ENCODE data around the gene PSMB2.
"Not testable (repeated sequence)": the region's sequence is repeated elsewhere in the genome, so short reads cannot be mapped to it uniquely, and the experiment has no call there.

Gene PSMB2

DNA sequence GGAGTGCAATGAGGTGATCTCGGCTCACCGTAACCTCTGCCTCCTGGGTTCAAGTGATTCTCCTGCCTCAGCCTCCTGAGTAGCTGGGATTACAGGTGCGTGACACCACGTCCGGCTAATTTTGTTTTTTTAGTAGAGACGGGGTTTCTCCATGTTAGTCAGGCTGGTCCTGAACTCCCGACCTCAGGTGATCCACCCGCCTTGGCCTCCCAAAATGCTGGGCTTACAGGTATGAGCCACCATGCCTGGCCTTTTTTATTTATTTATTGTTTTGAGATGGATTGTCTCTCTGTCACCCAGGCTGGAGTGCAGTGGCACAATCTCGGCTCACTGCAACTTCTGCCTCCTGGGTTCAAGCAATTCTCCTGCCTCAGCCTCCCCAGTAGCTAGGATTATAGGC, 59.7 kb downstream of the PSMB2 start:
- H3K9ac ChIP-seq (ENCODE audit: low read length in 2 of 2); H3K9me3 ChIP-seq (ENCODE audit: control insufficient read depth in 2 of 2, low read length in 2 of 2); H3K4me3 ChIP-seq (ENCODE audit: low read length in 2 of 2); H3K36me3 ChIP-seq (ENCODE audit: control insufficient read depth in 2 of 2, insufficient read depth in 2 of 2, low read length in 2 of 2); H3K27ac ChIP-seq (ENCODE audit: low read length): not testable (repeated sequence)
- H3K4me1 ChIP-seq (ENCODE audit: control insufficient read depth, insufficient read depth, low read length) = peaks cover 13% of the 10 kb centered on the region
- peaks cover 15% of the 10 kb centered on the region in 2 donors for H3K27me3 ChIP-seq (ENCODE audit: control insufficient read depth in 1 of 2, insufficient read depth in 2 of 2, low read length in 2 of 2)

DNA sequence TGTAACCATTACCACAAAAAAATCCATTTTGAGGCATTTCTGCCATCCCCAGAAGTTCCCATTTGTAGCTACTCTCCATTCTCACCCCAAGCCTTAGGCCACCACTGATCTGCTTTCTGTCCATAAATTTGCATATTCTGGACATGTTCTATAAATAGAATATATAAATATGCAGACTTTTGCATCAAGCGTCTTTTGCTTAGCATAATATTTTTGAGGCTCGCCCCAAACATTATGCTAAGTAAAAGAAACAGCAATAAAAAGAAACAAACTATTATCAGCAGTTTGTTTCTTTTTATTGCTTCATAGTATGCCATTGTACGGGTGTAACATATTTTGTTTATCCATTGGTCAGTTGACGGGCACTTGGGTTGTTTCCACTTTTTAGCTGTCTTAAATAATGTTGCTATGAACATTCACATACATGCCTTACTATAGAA, 60.4 kb downstream of the PSMB2 start:
- Histone ChIP-seq H3K4me1 (ENCODE audit: control insufficient read depth, insufficient read depth, low read length) (peaks cover 15% of the 10 kb centered on the region), H3K27me3 (ENCODE audit: control insufficient read depth in 1 of 2, insufficient read depth in 2 of 2, low read length in 2 of 2) (peaks cover 20% of the 10 kb centered on the region in 2 donors), H3K4me3 (ENCODE audit: low read length in 2 of 2) (no peak overlapping the region), H3K36me3 (ENCODE audit: control insufficient read depth in 2 of 2, insufficient read depth in 2 of 2, low read length in 2 of 2) (peaks cover 0 to 2% of the 10 kb centered on the region in 2 donors), H3K9ac (ENCODE audit: low read length in 2 of 2) (no peak overlapping the region), H3K27ac (ENCODE audit: low read length) (no peak overlapping the region), H3K9me3 (ENCODE audit: control insufficient read depth in 2 of 2, low read length in 2 of 2) (no peaks in the 10 kb centered on the region)

DNA sequence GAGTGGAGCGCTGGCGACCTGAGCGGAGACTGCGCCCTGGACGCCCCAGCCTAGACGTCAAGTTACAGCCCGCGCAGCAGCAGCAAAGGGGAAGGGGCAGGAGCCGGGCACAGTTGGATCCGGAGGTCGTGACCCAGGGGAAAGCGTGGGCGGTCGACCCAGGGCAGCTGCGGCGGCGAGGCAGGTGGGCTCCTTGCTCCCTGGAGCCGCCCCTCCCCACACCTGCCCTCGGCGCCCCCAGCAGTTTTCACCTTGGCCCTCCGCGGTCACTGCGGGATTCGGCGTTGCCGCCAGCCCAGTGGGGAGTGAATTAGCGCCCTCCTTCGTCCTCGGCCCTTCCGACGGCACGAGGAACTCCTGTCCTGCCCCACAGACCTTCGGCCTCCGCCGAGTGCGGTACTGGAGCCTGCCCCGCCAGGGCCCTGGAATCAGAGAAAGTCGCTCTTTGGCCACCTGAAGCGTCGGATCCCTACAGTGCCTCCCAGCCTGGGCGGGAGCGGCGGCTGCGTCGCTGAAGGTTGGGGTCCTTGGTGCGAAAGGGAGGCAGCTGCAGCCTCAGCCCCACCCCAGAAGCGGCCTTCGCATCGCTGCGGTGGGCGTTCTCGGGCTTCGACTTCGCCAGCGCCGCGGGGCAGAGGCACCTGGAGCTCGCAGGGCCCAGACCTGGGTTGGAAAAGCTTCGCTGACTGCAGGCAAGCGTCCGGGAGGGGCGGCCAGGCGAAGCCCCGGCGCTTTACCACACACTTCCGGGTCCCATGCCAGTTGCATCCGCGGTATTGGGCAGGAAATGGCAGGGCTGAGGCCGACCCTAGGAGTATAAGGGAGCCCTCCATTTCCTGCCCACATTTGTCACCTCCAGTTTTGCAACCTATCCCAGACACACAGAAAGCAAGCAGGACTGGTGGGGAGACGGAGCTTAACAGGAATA, 64.0 kb downstream of the PSMB2 start:
- peak overlapping the region; percentile 32 to 42 for H3K9ac ChIP-seq (ENCODE audit: low read length in 2 of 2)
- no peaks in the 10 kb centered on the region for H3K9me3 ChIP-seq (ENCODE audit: control insufficient read depth in 2 of 2, low read length in 2 of 2)
- H3K4me1 ChIP-seq (ENCODE audit: control insufficient read depth, insufficient read depth, low read length) = peaks cover 28% of the 10 kb centered on the region
- H3K27me3 ChIP-seq (ENCODE audit: control insufficient read depth in 1 of 2, insufficient read depth in 2 of 2, low read length in 2 of 2) = peaks cover 49 to 55% of the 10 kb centered on the region in 2 donors
- no peaks in the 10 kb centered on the region for H3K36me3 ChIP-seq (ENCODE audit: control insufficient read depth in 2 of 2, insufficient read depth in 2 of 2, low read length in 2 of 2)
- H3K4me3 ChIP-seq (ENCODE audit: low read length in 2 of 2) = peak overlapping the region; percentile 63 to 69
- no peak overlapping the region for H3K27ac ChIP-seq (ENCODE audit: low read length)

GRCh38 chr1:35576766-35577070, 64.6 kb downstream of the PSMB2 start:
- H3K9me3 ChIP-seq (ENCODE audit: control insufficient read depth in 2 of 2, low read length in 2 of 2); H3K9ac ChIP-seq (ENCODE audit: low read length in 2 of 2); H3K4me3 ChIP-seq (ENCODE audit: low read length in 2 of 2); H3K36me3 ChIP-seq (ENCODE audit: control insufficient read depth in 2 of 2, insufficient read depth in 2 of 2, low read length in 2 of 2); H3K27ac ChIP-seq (ENCODE audit: low read length): not testable (repeated sequence)
- Histone ChIP-seq H3K4me1 (ENCODE audit: control insufficient read depth, insufficient read depth, low read length) (peaks cover 28% of the 10 kb centered on the region), H3K27me3 (ENCODE audit: control insufficient read depth in 1 of 2, insufficient read depth in 2 of 2, low read length in 2 of 2) (peaks cover 55 to 61% of the 10 kb centered on the region in 2 donors)

DNA sequence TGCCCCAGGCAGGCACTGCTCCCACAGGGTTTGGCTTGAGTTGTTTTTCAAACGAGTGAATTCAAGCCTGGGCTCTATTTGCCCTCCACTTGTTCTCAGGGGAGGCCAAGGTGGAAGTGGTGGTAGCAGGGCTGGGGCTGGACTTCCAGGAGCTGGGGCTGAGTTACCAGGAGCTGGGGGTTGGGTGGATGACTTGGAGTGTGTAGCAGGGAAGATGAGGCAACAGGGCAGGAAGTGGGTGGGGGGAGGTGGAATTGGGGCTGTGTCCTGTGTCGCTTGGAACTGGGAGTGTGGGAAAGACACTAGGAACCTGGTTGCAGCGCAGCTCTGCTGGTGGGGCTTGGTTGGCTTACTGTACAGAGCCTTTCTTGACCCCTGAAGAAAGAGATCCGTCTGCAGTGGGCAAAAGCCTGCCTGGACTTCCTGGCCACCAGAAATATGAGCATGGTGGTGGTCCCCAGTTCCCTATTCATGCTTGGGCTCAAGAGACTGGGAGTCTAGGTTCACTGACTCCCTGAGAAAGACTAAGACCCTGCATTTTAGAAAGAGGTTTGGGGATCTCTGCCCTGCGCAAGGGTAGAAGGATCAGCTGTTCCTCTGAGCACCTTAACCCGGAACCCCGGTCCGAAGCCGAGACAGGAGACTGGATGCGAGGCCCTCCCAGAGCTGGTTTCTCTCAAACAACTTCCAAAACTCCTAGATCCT, 65.1 kb downstream of the PSMB2 start:
- Histone ChIP-seq H3K4me1 (ENCODE audit: control insufficient read depth, insufficient read depth, low read length) (peaks cover 28% of the 10 kb centered on the region), H3K27me3 (ENCODE audit: control insufficient read depth in 1 of 2, insufficient read depth in 2 of 2, low read length in 2 of 2) (peaks cover 58 to 66% of the 10 kb centered on the region in 2 donors), H3K9ac (ENCODE audit: low read length in 2 of 2) (no peak overlapping the region), H3K4me3 (ENCODE audit: low read length in 2 of 2) (no peak overlapping the region), H3K27ac (ENCODE audit: low read length) (no peak overlapping the region), H3K36me3 (ENCODE audit: control insufficient read depth in 2 of 2, insufficient read depth in 2 of 2, low read length in 2 of 2) (peaks cover 0 to 2% of the 10 kb centered on the region in 2 donors), H3K9me3 (ENCODE audit: control insufficient read depth in 2 of 2, low read length in 2 of 2) (no peaks in the 10 kb centered on the region)

DNA sequence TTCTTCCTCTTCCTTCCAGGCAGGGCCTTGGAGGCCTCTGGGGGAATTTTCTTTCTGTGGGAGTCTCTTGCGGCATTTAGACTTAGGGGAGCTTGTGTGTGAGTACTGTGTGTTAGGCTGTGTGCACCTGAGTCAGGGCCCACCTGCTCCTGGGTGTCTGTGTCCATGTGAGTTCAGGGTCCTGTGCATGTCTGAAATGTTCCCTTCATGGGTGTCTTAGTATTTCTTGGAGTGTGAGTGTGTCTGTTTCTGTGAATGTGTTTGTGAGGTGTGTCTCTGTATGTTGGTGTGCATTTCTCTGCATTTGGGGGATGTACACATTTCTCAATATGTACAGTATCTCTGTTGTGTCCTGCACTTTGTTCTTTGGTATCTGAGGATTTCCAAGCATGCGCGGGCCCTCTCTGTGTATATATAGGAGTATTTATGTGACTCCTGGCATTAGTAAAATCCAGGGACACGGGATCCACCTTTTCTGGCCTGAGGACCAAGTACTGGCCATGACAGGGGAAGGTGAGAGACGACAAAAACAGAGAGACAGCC, 65.8 kb downstream of the PSMB2 start:
- Histone ChIP-seq H3K4me3 (ENCODE audit: low read length in 2 of 2) (no peak overlapping the region), H3K9me3 (ENCODE audit: control insufficient read depth in 2 of 2, low read length in 2 of 2) (no peaks in the 10 kb centered on the region), H3K9ac (ENCODE audit: low read length in 2 of 2) (no peak overlapping the region), H3K27me3 (ENCODE audit: control insufficient read depth in 1 of 2, insufficient read depth in 2 of 2, low read length in 2 of 2) (peaks cover 59 to 69% of the 10 kb centered on the region in 2 donors), H3K27ac (ENCODE audit: low read length) (no peak overlapping the region), H3K36me3 (ENCODE audit: control insufficient read depth in 2 of 2, insufficient read depth in 2 of 2, low read length in 2 of 2) (peaks cover 0 to 2% of the 10 kb centered on the region in 2 donors), H3K4me1 (ENCODE audit: control insufficient read depth, insufficient read depth, low read length) (peaks cover 28% of the 10 kb centered on the region)

- no peaks in the 10 kb centered on the region for H3K9me3 ChIP-seq (ENCODE audit: control insufficient read depth in 2 of 2, low read length in 2 of 2)
Measured at GRCh38 chr1:35574655-35575415, 66.5 kb downstream of the PSMB2 start.

DNA sequence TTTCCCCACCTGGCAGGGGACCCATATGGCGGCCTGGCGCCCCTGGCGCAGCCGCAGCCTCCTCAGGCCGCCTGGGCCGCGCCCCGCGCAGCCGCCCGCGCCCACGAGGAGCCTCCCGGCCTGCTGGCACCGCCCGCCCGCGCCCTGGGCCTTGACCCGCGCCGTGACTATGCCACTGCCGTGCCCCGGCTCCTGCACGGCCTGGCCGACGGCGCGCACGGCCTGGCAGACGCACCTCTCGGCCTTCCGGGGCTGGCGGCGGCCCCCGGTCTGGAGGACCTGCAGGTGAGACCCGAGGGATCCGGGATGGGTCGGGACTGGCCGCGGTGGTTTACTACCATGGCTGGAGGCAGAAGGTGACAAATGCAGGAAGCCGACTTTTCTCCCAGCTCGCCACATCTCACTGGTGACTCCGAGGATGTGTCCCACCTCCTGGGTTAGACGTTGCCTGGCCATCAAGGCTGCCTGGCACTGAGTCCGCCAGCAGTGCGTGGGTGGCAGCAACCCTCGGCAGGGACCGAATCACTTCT, 67.1 kb downstream of the PSMB2 start:
- Histone ChIP-seq H3K27ac (ENCODE audit: low read length) (no peak overlapping the region), H3K9me3 (ENCODE audit: control insufficient read depth in 2 of 2, low read length in 2 of 2) (no peaks in the 10 kb centered on the region), H3K4me1 (ENCODE audit: control insufficient read depth, insufficient read depth, low read length) (peaks cover 28% of the 10 kb centered on the region), H3K36me3 (ENCODE audit: control insufficient read depth in 2 of 2, insufficient read depth in 2 of 2, low read length in 2 of 2) (peaks cover 0 to 2% of the 10 kb centered on the region in 2 donors), H3K27me3 (ENCODE audit: control insufficient read depth in 1 of 2, insufficient read depth in 2 of 2, low read length in 2 of 2) (peaks cover 65 to 72% of the 10 kb centered on the region in 2 donors), H3K4me3 (ENCODE audit: low read length in 2 of 2) (no peak overlapping the region), H3K9ac (ENCODE audit: low read length in 2 of 2) (no peak overlapping the region)

More at GRCh38 chr1:35574655-35575415, 66.5 kb downstream of the PSMB2 start:
- H3K27me3 ChIP-seq (ENCODE audit: control insufficient read depth in 1 of 2, insufficient read depth in 2 of 2, low read length in 2 of 2) = peaks cover 65 to 72% of the 10 kb centered on the region in 2 donors
- peaks cover 28% of the 10 kb centered on the region for H3K4me1 ChIP-seq (ENCODE audit: control insufficient read depth, insufficient read depth, low read length)
- no peak overlapping the region for H3K4me3 ChIP-seq (ENCODE audit: low read length in 2 of 2)
- no peak overlapping the region for H3K27ac ChIP-seq (ENCODE audit: low read length)
- no peak overlapping the region for H3K9ac ChIP-seq (ENCODE audit: low read length in 2 of 2)
- peaks cover 0 to 2% of the 10 kb centered on the region in 2 donors for H3K36me3 ChIP-seq (ENCODE audit: control insufficient read depth in 2 of 2, insufficient read depth in 2 of 2, low read length in 2 of 2)

DNA sequence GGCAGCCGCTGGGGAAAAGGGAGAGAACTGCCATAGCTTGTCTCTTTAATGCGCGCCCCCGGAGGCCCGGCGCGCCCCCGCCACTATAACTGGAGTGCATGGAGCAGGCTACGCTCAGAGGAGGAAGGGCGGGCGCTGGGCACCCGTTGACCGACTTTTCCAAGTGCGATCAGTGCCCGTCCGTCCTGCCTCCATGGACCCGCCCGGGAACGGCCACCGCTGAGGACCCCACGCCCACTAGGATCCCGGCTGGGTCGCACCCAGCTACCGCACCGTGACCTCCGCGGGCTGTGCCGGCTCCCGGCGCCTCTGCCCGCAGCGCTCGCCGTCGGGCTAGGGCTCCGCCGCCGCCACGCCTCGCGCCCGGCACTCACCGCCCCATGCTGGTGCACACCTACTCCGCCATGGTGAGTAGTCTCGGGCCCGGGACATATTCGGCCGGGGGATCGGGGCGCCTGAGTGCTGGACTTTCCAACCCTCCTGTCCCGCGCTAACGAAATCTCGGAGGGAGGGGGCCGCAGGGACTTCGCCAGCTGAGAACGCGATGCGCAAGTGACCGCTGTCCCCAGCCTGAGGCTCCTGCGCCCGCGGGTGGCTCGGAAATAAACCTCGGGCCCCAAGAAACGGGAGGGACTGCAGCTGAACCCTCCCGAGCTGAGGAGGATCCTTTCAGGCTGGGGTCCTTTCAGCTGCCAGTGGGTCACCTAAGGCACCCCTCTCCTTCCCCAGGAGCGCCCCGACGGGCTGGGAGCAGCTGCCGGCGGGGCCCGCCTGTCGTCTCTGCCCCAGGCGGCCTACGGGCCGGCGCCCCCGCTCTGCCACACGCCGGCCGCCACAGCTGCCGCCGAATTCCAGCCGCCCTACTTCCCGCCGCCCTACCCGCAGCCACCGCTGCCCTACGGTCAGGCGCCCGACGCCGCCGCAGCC, 67.9 kb downstream of the PSMB2 start, which contains the start of gene TFAP2E:
Gene TFAP2E (plus strand): TSS at position 117 of the 927 bp plus-strand sequence. CDS start 264 bp downstream, at position 381.
- peaks cover 28% of the 10 kb centered on the region for H3K4me1 ChIP-seq (ENCODE audit: control insufficient read depth, insufficient read depth, low read length)
- H3K36me3 ChIP-seq (ENCODE audit: control insufficient read depth in 2 of 2, insufficient read depth in 2 of 2, low read length in 2 of 2) = peaks cover 0 to 2% of the 10 kb centered on the region in 2 donors
- no peak within 1 kb of the TSS for H3K9ac ChIP-seq (ENCODE audit: low read length in 2 of 2)
- H3K27me3 ChIP-seq (ENCODE audit: control insufficient read depth in 1 of 2, insufficient read depth in 2 of 2, low read length in 2 of 2) = peaks cover 65 to 72% of the 10 kb centered on the region in 2 donors
- H3K4me3 ChIP-seq (ENCODE audit: low read length in 2 of 2) = peak within 1 kb of the TSS; percentile 12 to 64
- H3K27ac ChIP-seq (ENCODE audit: low read length) = no peak within 1 kb of the TSS
- H3K9me3 ChIP-seq (ENCODE audit: control insufficient read depth in 2 of 2, low read length in 2 of 2) = no peaks in the 10 kb centered on the region
